GM19043 (cell line): ENCODE data around the gene STPG4.

Experiments
- ATAC-seq: cut with Tn5 transposase; IDR thresholded peaks from one replicate; pipeline ENCODE4 v1.9.1; 2021; ENCODE audit warnings: low read depth; ENCODE audit not compliant: unreplicated experiment

The STPG4 gene

DNA sequence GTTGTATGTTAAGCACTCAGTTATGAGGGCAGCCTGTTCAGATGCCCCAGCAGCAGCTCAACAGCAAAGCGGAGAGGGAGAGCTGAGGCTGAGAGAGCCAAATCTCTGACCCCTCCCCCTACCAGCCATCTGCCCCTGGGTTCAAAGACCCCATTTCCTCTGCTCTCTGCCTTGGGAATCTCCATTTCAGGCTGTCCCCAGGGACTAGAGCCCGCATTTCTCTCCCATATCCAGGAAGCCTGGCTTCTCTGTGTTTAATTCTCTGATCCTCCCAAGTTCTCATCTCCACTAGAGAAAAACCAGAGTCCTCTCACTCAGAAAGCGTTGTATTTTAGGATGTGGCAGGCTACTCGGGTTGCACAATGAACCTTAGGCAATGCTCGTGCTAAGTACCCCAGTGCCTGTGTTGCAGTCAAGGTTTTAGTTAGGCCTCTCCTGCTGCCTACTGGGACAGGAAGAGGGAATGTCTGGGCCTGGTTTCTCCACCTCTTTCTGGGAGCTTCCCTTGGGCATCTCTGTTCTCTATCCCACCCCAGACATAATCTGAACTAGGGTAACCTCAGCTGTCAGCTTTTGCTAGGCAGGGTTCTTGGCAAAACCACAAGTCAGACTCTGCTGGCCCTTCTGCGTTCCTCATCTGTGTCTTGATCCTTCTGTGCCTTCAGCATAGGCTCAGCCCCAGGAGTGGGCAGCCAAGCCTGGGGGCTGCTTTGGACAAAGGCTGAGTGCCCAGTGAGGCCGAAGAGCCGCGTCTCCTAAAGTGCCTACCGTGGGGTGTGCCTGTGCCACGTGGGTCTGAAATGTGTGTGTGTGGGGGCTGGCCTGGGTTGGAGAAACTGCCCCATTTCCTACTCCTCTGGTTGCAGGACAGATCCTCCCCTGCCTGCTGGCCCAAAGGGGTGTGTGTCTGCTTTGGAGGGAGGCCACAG, 96.8 kb downstream of the STPG4 start:
- ATAC-seq = no peak

DNA sequence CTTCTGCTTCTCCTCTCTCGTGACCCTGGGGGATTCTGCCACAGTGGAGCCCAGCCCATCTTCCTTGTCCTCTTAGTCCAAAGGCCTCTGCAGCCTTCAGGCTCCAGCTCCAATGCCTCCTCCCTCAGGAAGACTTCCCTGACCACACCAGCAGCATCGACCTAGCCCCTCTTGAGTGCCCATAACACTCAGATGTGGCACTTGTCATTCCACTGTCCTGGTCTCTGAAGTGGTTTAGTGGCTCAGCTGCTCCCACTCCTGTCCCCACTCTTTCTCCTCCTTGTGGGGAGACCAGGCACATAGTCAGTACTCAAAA, 97.5 kb downstream of the STPG4 start:
- ATAC-seq = no peak

GRCh38 chr2:47056868-47057686, 98.0 kb downstream of the STPG4 start:
- ATAC-seq = no peak

DNA sequence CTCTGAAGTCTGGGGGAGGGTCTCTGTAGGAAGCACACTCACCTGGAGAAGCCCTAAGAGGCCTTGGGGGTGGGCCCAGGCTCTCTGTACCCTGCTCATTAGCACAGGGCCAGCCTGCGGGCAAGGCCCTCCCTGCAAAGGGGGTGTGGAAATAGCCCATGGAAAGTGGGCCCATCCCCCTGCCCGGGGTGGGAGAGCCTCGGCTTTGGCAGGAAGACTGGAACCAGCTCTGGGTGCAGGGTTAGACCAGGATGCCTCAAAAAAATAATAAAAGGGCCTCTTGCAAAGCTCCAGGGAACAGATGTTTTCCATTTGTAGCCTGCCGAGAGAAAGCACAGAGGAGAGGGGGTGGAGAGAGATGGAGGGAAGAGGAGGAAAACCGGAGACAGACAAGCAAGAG, 98.7 kb downstream of the STPG4 start:
- no peak for ATAC-seq

GRCh38 chr2:47054868-47055267, 100.2 kb downstream of the STPG4 start:
- no peak for ATAC-seq

- no peak for ATAC-seq
Measured at GRCh38 chr2:47054036-47054555, 101.0 kb downstream of the STPG4 start.

DNA sequence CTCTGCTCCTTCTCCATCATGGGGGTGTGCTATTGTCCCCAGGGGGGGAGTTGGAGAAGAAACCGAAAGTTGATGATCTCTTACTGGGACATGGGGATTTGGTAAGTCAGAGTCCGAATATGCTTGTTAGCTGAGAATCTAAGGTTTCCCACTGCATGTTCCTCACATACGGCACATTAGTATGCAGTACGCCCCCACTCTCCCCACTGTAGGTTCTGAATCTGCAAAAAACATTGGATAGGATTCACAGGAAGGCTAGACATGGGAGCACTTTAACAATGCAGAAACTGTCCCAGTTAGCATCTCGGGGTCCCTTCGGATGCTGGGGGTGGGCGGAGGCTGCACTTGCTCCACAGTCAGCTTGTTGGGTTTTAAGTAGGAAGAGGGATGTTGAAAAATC, 102.3 kb downstream of the STPG4 start:
- ATAC-seq = no peak

- ATAC-seq = no peak
Measured at GRCh38 chr2:47051562-47051961, 103.5 kb downstream of the STPG4 start.

GRCh38 chr2:47050762-47051161, 104.3 kb downstream of the STPG4 start:
- no peak for ATAC-seq

DNA sequence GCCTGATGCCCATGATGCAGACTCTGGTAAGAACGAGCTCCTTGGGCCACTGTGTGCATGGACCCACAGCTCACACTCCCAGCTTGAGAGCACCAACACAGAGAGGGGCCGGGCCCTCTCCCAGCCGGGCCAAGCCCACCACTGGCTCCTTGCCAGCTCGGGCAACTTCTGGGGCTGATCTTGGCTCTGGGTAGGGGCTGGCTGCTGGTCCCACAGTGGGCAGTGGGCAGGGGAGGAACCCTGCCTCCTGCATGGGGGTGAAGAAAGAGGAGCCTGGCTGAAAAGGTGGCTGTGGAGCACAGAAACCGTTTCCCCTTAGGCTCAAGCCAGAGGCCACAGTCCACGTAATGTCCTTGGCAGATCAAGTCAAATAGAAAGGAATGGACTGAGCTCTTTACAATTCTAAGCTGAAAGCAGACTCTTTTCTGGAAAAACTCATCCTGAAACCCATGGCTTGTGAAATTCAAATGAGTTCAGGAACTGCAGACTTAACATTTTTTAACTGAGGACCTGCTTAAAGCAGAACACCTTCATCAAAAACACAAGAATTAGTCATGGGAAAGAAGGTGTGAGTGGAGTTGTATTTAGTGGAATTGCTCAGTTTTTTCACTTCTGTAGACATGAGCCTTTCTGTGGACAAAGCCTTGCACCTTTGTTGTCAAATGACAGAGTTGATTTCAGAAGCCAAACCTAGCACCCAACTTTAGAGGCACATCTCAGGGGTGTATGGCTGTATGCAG, 104.9 kb downstream of the STPG4 start:
- no peak for ATAC-seq

- no peak for ATAC-seq
Measured at GRCh38 chr2:47049502-47049901, 105.6 kb downstream of the STPG4 start.

DNA sequence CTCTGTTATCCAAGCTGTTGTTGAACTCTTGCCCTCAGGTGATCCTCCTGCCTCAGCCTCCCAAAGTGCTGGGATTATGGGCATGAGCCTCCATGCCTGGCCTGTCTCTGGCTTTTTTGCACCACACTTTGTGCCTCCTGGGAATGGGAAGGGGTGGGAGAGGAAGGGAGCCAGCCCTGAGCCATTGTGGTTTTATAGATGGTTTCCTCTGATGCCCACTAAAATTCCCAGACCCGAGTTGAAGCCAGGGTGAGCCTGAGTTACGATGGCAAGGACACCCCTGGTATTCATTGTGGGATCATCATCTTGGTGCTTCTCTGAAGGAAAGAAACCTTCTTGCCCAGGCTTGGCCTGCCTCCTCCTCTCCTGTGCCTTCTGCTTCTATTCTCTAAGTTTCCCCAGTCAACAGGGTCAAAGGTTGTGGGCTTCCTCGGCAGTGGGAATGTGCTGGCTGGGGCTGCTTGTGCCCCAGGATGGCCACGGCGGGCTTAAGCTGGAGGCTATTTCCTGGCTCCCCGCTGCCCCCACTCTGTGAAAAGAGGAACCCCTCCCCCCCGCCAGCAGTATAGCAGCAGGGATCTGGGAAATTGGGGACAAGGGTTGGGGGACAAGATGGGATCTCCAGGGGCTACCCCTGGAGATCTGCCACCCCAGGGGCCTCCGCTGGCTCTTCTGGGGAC, 106.2 kb downstream of the STPG4 start:
- no peak for ATAC-seq

- no peak for ATAC-seq
Measured at GRCh38 chr2:47046271-47046670, 108.8 kb downstream of the STPG4 start.

DNA sequence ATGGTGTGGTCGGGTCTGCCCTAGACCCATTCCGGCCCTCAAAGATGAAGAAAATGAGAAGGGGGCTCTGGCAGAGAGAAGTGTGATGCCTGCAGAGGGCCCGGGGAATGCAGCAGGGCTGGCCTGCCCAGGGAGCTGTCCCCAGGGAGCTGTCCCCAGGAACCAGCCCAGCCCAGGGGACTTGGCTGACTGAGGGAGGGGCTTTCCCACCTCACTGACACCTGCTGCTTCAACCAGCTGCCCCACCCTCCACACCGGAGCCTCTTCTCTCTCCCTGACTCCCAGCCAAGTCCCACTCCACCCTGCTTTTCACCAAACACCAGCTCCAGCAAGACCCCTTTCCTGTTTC, 111.2 kb downstream of the STPG4 start:
- no peak for ATAC-seq

DNA sequence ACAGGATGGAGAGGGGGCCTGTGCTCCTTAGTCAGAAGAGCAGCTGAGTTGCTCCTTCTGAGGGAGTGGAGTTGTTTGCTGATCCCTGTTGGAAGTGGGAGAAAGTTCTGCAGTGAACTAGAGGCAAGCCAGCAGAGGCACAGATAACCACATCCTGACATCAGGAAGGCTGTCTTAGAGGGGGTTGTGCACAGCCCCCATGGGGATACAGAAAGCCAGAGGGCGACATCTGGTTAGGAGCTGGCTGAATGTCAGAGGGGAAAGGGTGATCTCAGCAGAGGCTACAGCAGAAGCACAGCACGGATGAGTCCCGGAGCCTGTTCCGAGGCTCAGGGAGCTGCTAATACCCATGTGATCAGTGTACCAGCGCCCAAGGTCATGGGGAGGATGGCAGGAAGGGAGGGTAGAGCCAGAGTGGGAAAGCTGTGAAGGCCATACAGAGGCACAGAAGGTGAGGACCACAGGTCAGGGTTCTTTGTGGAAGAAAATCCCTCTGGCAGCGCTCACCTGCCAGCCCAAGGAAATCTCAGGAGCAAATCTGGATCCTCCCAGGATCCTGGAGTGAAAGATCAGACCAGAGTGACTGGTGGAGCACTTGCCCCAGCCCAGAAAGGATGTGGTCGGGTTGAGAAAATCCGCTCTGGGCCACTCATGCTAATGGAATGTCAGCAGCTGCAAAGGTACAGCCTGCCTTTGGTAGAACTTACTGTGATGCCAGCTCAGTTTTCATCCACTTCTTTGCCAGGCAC, 111.8 kb downstream of the STPG4 start:
- ATAC-seq = no peak

GRCh38 chr2:47041891-47042684, 113.0 kb downstream of the STPG4 start:
- ATAC-seq = no peak

- no peak for ATAC-seq
Measured at GRCh38 chr2:47041063-47041462, 114.0 kb downstream of the STPG4 start.

DNA sequence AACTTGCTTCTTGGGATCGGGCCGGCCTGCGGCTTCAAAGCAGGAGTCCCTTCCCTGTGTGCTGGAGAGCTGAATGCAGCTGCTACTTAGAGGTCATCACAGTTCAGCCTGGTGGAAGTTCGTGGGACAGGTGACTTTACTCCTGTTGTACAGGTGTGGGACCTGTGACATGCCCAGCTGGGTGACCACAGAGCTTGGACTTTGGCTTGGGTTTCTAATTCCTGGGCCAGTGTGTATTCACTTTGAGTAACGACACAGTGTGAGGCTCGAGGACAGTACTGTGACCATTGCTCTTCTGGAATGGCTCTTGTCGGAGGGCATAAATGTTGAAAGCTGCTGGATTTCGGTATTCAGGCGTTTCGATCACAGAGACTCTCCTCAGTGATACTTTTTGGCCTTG, 114.5 kb downstream of the STPG4 start:
- no peak for ATAC-seq
